Measurements from ENCODE around the gene MAN2A2.
"Not testable (repeated sequence)": the region's sequence is repeated elsewhere in the genome, so short reads cannot be mapped to it uniquely, and the experiment has no call there.

MAN2A2 gene

GRCh38 chr15:90871716-90872485, 31.2 kb upstream of the MAN2A2 start:
- DNase-seq (ENCODE audit: low read depth) = no peak

GRCh38 chr15:90872486-90873184, 30.5 kb upstream of the MAN2A2 start:
- peak; percentile 41 for DNase-seq (ENCODE audit: low read depth)

- DNase-seq (ENCODE audit: low read depth) = no peak
Observed at GRCh38 chr15:90873488-90873997, 29.6 kb upstream of the MAN2A2 start.

GRCh38 chr15:90873998-90874605, 29.0 kb upstream of the MAN2A2 start:
- no peak for DNase-seq (ENCODE audit: low read depth)

DNA sequence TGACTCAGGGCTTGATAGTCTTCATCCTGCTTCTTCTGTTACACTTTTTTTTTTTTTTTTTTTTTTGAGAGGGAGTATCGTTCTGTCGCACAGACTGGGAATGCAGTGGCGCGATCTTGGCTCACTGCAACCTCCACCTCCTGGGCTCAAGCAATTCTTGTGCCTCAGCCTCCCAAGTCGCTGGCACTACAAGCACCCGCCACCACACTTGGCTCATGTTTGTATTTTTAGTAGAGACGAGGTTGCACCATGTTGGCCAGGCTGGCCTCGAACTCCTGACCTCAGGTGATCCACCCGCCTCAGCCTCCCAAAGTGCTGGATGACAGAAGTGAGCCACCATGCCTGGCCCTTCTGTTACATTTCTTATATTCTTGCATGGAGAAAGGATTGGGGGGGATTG, 28.1 kb upstream of the MAN2A2 start:
- DNase-seq (ENCODE audit: low read depth) = not testable (repeated sequence)

- no peak for DNase-seq (ENCODE audit: low read depth)
Observed at GRCh38 chr15:90875549-90875981, 27.5 kb upstream of the MAN2A2 start.

GRCh38 chr15:90876046-90876445, 27.1 kb upstream of the MAN2A2 start:
- DNase-seq (ENCODE audit: low read depth) = no peak

GRCh38 chr15:90876512-90877170, 26.5 kb upstream of the MAN2A2 start:
- no peak for DNase-seq (ENCODE audit: low read depth)

DNA sequence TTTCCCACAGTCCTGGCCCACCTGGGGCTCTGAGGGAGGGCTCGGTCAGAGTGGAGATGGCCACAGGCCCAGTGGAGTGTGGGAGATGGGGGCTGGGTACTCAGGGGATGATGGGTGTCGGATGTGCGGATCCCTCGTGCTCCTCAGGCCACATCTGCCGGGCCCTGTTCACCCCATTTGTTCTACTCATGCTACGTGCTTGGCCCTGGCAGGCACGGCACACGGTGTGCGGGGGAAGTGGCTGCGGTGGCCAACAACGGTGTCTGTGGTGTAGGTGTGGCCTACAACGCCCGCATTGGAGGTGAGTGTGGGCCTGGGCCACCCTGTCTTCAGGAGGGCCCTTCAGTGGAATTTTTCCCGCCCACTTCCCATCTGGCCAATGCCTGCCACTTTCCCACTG, 25.8 kb upstream of the MAN2A2 start:
- DNase-seq (ENCODE audit: low read depth) = no peak

GRCh38 chr15:90877996-90878395, 25.1 kb upstream of the MAN2A2 start:
- DNase-seq (ENCODE audit: low read depth) = no peak

- DNase-seq (ENCODE audit: low read depth) = no peak
Observed at GRCh38 chr15:90878660-90879059, 24.4 kb upstream of the MAN2A2 start.

GRCh38 chr15:90879730-90880366, 23.3 kb upstream of the MAN2A2 start:
- no peak for DNase-seq (ENCODE audit: low read depth)

DNA sequence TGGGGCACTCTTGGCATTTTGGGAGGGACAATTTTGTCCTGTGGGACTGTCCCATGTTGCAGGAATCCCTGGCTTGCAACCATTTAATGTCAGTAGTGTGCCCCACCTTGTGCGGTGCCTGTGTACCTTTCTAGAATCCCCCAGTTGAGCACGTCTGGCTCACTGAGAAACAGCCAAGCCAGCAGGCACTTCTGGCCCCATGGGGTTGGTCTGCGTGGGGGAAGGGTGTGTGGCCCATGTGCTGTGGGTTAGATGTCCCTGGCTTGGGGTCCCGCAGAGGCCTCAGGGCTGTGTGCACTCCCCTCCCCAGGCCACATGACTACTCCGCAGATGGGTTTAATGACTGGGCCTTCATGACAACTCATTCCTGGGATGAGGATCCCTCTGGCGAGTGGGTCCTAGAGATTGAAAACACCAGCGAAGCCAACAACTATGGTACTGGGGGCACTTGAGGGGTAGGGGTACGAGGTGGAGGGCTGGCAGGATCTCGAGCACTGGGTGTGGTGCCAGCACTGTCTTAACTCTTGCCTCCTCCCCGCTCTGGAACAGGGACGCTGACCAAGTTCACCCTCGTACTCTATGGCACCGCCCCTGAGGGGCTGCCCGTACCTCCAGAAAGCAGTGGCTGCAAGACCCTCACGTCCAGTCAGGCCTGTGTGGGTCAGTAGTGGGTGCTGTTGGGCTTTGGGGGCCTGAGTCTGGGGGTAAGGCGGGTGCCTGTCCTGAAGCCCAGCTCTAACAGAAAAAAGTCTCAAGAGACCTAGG, 22.5 kb upstream of the MAN2A2 start:
- DNase-seq (ENCODE audit: low read depth) = no peak

- DNase-seq (ENCODE audit: low read depth) = no peak
Observed at GRCh38 chr15:90881181-90881977, 21.7 kb upstream of the MAN2A2 start.

DNA sequence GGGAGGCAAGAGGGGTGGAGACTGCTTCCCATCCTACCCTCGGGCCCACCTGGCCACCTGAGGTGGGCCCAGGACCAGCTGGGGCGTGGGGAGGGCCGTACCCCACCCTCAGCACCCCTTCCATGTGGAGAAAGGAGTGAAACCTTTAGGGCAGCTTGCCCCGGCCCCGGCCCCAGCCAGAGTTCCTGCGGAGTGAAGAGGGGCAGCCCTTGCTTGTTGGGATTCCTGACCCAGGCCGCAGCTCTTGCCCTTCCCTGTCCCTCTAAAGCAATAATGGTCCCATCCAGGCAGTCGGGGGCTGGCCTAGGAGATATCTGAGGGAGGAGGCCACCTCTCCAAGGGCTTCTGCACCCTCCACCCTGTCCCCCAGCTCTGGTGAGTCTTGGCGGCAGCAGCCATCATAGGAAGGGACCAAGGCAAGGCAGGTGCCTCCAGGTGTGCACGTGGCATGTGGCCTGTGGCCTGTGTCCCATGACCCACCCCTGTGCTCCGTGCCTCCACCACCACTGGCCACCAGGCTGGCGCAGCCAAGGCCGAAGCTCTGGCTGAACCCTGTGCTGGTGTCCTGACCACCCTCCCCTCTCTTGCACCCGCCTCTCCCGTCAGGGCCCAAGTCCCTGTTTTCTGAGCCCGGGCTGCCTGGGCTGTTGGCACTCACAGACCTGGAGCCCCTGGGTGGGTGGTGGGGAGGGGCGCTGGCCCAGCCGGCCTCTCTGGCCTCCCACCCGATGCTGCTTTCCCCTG, 21.0 kb upstream of the MAN2A2 start:
- DNase-seq (ENCODE audit: low read depth) = no peak

- no peak for DNase-seq (ENCODE audit: low read depth)
Observed at GRCh38 chr15:90882781-90883525, 20.1 kb upstream of the MAN2A2 start.

- DNase-seq (ENCODE audit: low read depth) = no peak
Observed at GRCh38 chr15:90883526-90883975, 19.6 kb upstream of the MAN2A2 start.

DNA sequence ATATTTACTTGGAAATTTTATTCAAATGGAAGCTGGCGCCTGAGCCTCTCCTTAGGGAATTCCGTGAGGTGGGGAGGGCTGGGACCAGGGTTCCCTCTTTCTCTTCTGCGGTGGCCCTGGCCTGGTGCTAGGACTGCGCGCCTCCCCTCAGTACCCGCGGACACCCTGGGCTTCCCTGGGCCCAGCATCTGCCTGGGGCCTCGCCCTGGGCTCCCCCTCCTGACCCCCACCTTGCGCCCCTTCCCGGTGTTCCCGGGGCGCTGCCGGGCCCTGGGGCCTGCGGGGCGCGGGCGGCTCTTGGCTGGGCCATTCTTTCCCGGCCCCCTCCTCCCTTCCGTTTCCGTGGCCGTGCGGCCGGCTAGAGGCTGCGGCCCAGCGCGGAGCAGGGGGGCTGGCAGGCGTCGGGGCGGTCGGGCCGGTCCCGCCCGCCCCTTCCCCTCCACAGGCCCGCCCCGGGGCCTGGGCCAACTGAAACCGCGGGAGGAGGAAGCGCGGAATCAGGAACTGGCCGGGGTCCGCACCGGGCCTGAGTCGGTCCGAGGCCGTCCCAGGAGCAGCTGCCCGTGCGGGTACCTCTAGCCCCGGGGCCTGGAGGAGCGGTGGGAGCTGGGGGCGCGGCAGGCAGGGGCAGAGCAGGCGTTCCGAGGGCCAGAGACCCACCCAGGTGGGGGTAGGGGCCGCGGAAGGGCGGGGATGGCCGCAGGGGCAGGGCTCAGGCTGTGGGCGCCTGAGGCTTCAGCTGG, 19.0 kb upstream of the MAN2A2 start, which contains the start of gene FES:
Gene FES (plus strand): TSS at position 529 of the 743 bp plus-strand sequence. CDS start 542 bp downstream, outside the sequence.
- no peak for DNase-seq (ENCODE audit: low read depth)
